GM12864 (cell line): Measurements from ENCODE around the gene PDYN.
"Not testable (repeated sequence)": the region's sequence is repeated elsewhere in the genome, so short reads cannot be mapped to it uniquely, and the experiment has no call there.

Experiments
- DNase-seq: peaks from one replicate; pipeline ENCODE4 v3.0.0-alpha.2; 2011; ENCODE audit warnings: low read depth
- H3K4me3 ChIP-seq: 2 replicates; pipeline ENCODE4 v1.5.1; 2011; ENCODE audit warnings: mild to moderate bottlenecking, low read depth, low read length, control low read depth
- TF ChIP-seq, protein P1 (sequence below): IDR thresholded peaks from 2 replicates; pipeline ENCODE4 v1.5.1; 2011; ENCODE audit warnings: low read depth, mild to moderate bottlenecking, moderate library complexity, low read length, control low read depth, inconsistent platforms; ENCODE audit errors: missing control alignments

Gene PDYN

GRCh38 chr20:1993986-1994385, at the start of gene PDYN:
Gene PDYN (minus strand): TSS chr20:1994058. CDS start chr20:1983084, 10,974 bp downstream.
- TF ChIP-seq, protein P1, sequence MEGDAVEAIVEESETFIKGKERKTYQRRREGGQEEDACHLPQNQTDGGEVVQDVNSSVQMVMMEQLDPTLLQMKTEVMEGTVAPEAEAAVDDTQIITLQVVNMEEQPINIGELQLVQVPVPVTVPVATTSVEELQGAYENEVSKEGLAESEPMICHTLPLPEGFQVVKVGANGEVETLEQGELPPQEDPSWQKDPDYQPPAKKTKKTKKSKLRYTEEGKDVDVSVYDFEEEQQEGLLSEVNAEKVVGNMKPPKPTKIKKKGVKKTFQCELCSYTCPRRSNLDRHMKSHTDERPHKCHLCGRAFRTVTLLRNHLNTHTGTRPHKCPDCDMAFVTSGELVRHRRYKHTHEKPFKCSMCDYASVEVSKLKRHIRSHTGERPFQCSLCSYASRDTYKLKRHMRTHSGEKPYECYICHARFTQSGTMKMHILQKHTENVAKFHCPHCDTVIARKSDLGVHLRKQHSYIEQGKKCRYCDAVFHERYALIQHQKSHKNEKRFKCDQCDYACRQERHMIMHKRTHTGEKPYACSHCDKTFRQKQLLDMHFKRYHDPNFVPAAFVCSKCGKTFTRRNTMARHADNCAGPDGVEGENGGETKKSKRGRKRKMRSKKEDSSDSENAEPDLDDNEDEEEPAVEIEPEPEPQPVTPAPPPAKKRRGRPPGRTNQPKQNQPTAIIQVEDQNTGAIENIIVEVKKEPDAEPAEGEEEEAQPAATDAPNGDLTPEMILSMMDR: no peak
- no peak for DNase-seq
- no peak within 1 kb of the TSS for H3K4me3 ChIP-seq

DNA sequence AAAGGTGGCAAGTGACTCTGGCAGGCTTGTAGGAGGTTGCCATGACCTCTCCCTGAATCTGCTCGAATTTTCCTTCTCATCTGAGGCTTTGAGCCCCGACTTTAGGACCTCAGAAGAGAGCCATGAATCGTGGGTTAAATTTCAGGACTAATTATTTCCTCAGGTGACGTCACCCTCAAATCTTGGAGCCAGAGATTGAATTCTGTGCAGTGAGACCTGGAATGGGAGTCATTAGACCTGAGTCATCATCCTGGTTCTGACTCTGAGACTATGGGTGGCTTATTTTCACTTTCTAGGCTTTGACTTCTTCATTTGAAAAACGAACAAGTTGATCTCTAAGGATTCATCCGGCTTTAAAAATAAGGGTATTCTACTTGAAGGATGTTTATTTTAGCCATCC, 48.5 kb upstream of the PDYN start:
- no peak for DNase-seq
- no peak overlapping the region for H3K4me3 ChIP-seq
- TF ChIP-seq, protein P1: no peak

DNA sequence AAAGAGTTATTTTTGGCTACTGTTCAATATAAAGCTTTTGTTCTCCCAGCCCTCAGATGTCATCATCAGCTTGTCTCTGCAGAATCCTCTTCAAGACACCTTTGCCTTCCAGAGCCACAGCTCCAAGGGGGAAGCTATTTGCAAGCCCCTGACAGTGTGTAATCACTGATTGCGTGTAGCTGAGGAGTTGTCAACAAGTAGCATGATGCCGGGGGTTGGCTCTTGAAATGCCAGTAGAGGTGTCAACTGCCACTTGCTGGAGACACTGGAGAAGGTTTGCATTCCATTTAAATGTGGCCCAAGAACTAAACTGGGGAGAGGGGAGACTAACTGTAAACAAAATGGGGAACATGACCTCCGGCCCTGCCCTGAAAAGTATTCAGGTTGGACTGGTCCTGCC, 44.3 kb upstream of the PDYN start:
- TF ChIP-seq, protein P1: no peak
- DNase-seq: no peak
- no peak overlapping the region for H3K4me3 ChIP-seq

- DNase-seq: no peak
- TF ChIP-seq, protein P1: no peak
- H3K4me3 ChIP-seq: no peak overlapping the region
These were observed 43.5 kb upstream of the PDYN start for GRCh38 chr20:2037296-2037914.

- not testable (repeated sequence) for H3K4me3 ChIP-seq, DNase-seq
These were observed 42.5 kb upstream of the PDYN start for GRCh38 chr20:2036357-2036756.

DNA sequence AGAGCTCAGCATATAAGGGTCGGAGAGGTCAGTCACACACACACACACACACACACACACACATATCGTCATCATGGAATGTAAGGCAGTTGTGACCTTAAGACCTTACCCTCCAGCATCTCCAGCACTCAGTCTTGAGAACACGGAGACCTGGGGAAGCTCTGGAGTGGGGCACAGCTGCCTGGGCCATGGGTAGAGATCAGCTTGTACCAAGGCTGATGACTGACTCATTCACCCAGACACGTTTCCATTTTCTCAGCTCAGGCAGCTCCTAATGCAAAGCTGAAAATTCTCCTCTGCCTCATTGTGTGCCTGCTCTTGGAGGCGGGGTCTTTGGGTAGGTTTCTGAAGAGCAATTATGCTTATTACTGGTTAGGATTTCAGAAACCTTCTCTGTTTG, 38.3 kb upstream of the PDYN start:
- TF ChIP-seq, protein P1: no peak
- no peak for DNase-seq
- H3K4me3 ChIP-seq: no peak overlapping the region

GRCh38 chr20:2026514-2026913, 32.7 kb upstream of the PDYN start:
- TF ChIP-seq, protein P1: no peak

More at GRCh38 chr20:2026514-2026913, 32.7 kb upstream of the PDYN start:
- DNase-seq: no peak
- no peak overlapping the region for H3K4me3 ChIP-seq
